HUES48 (cell line): Measurements from ENCODE around the gene SLMAP.

Source experiments
- H3K27ac ChIP-seq: one replicate; pipeline ENCODE4 v1.7.0; 2013; ENCODE audit warnings: low read depth, low read length, inconsistent platforms
- H3K27me3 ChIP-seq: 2 replicates; pipeline ENCODE4 v1.6.1; 2013; ENCODE audit warnings: mild to moderate bottlenecking, low read length; ENCODE audit not compliant: control insufficient read depth, insufficient read depth
- H3K36me3 ChIP-seq: 2 replicates; pipeline ENCODE4 v1.6.1; 2013; ENCODE audit warnings: low read length; ENCODE audit not compliant: control insufficient read depth, insufficient read depth
- H3K4me1 ChIP-seq: 2 replicates; pipeline ENCODE4 v1.6.1; 2013; ENCODE audit warnings: mild to moderate bottlenecking, low read length; ENCODE audit not compliant: control insufficient read depth, insufficient read depth
- H3K4me3 ChIP-seq: 2 replicates; pipeline ENCODE4 v1.5.1; 2013; ENCODE audit warnings: mild to moderate bottlenecking, low read depth, low read length
- H3K9ac ChIP-seq: 2 replicates; pipeline ENCODE4 v1.6.1; 2013; ENCODE audit warnings: mild to moderate bottlenecking, low read depth, low read length, moderate library complexity
- H3K9me3 ChIP-seq: 2 replicates; pipeline ENCODE4 v1.6.1; 2013; ENCODE audit warnings: low read length; ENCODE audit not compliant: control insufficient read depth, insufficient read depth

SLMAP gene

DNA sequence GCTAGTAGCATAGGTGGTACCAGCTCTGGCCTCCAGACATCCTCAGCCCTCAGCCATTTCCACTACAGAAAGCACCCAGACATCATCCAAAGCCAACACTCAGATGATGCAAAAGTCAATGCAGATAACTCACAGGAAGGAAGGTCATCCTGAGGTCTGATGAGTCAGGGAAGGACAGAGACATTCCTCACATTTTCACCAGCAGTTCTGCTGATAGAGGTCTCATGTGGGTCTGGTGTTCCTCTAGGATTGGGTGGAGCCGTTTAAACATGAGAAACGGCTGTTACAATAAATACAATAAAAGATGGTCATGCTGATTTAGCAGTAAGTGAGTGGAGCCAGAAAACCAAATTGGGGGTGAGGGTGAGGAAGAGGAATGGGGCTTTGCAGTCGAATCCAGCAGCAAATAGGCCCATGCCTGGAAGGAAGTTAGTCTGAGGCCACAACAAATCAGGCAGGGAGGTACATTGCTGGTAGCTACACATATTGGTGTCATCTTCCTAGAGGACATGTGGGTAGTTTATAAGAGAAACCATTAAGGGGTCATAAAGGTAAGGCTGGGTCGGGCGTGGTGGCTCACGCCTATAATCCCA is 218.8 kb downstream of the SLMAP start:
- no peak overlapping the region for H3K9ac ChIP-seq
- H3K4me3 ChIP-seq, result no peak overlapping the region
- no peaks in the 10 kb centered on the region for H3K9me3 ChIP-seq
- H3K36me3 ChIP-seq, result no peaks in the 10 kb centered on the region
- H3K27ac ChIP-seq, result peak overlapping the region; percentile 51
- no peaks in the 10 kb centered on the region for H3K27me3 ChIP-seq
- peaks cover 4% of the 10 kb centered on the region for H3K4me1 ChIP-seq

DNA sequence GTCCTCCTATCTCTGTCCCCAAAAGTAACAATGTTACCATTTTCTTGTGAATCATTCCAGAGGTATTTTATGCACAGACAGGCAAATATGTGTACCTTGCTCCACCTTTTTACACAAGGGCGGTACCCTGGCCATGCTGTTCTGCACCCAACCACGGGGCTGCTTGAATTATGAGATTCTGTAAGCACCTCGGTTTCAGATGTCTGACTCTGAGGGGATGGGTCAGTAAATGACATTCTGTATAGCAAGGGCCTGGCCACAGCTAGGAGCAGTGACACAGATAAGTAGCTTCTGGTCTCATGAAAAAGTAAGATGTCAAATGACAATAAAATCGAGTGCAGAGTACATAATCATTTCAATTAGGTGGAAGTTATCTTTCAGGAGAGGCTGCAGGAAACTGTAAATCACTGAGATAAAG is 221.7 kb downstream of the SLMAP start:
- Histone ChIP-seq H3K9ac (no peak overlapping the region), H3K27ac (no peak overlapping the region)

DNA sequence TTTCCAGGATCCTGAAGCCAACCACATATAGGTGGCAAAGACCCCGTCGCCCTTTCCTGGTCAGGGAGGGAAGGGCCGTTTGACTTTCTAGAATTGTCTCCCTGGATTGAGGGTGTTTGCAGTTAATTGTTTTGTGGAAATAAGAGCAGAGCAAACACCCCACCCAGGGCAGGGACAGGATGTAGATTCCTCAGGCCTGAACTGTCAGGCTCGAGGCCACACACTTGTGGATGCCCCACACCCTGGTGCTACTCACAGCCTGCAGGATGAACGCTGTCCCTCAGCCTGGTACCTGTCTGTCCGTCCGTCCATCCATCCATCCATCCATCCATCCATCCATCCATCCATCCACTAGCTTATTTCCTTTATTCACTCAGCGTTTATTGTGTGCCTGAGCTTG is 222.2 kb downstream of the SLMAP start:
- Histone ChIP-seq H3K4me3 (no peak overlapping the region), H3K9me3 (no peaks in the 10 kb centered on the region), H3K36me3 (no peaks in the 10 kb centered on the region), H3K27ac (no peak overlapping the region), H3K9ac (no peak overlapping the region), H3K4me1 (no peaks in the 10 kb centered on the region), H3K27me3 (no peaks in the 10 kb centered on the region)

More for the DNA sequence above, 221.7 kb downstream of the SLMAP start:
- Histone ChIP-seq H3K27me3 (no peaks in the 10 kb centered on the region), H3K4me3 (no peak overlapping the region), H3K9me3 (no peaks in the 10 kb centered on the region), H3K36me3 (no peaks in the 10 kb centered on the region), H3K4me1 (no peaks in the 10 kb centered on the region)
